Stimulated activated memory B cell treated with anti-CD40 and anti-IgM and Interleukin-4, amounts not matched to agents 10 μg/mL and 1 μg/mL and 100 μg/mL, for 72 hours (primary cell): ENCODE results near the gene HIPK1.

ENCODE experiments used
- ATAC-seq: fragments of 150-1000 bp; cut with Tn5 transposase; 2 replicates; pipeline ENCODE4 v1.10.0; 2021
- H3K27ac Mint-ChIP-seq: one replicate; pipeline ENCODE4 v1.8.0; 2022; ENCODE audit warnings: mild to moderate bottlenecking, mixed read lengths
- H3K27me3 Mint-ChIP-seq: one replicate; pipeline ENCODE4 v1.8.0; 2022; ENCODE audit warnings: mixed read lengths
- H3K36me3 Mint-ChIP-seq: one replicate; pipeline ENCODE4 v1.8.0; 2022; ENCODE audit warnings: mixed read lengths
- H3K4me1 Mint-ChIP-seq: one replicate; pipeline ENCODE4 v1.8.0; 2022; ENCODE audit warnings: mixed read lengths
- H3K4me3 Mint-ChIP-seq: one replicate; pipeline ENCODE4 v1.8.0; 2022; ENCODE audit warnings: mild to moderate bottlenecking, moderate library complexity, mixed read lengths
- H3K9me3 Mint-ChIP-seq: one replicate; pipeline ENCODE4 v1.8.0; 2022; ENCODE audit warnings: mixed read lengths

Gene HIPK1

DNA sequence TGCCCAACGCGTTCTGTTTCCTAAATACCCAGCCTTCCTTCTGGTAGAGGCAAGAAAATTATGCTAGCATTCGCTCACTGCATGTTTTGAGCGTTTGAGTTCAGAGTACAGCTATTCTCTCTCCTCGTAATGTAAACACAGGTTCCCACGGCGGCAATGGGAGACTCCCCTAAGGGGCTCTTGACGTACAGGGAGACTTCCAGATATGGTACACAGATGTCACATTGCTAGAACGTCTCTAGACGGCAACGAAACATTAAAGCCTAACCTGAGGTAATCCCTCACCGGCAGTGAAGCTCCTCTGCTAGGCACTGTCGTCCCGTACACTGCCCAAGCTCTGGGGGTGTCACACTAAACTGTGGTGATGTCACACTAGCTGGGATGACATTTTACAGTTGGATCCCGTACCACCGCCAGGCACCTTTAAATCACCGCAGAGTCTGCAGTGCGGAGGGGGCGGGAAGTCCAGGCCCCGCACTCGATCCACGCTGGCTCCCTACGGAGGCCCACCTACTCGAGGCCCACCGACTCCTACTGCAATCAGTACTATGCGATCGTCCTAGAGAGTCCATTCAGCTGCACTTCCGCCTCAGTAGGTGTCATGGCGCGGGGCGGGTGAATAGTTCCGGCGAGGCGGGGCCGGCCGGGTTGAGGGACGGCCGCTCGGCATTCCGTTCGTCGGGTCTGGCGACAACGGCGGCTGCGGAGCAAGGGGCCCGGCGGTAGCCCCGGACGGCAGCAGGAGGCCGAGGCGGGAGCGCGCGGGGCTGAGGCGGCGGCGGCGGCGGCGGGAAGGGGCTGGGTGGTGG, at the start of gene HIPK1:
HIPK1 (plus strand) TSS at position 384 of the 809 bp plus-strand sequence.
- ATAC-seq, result peak; percentile 91
- peak within 1 kb of the TSS; percentile 94 for H3K27ac Mint-ChIP-seq
- peak within 1 kb of the TSS; percentile 96 for H3K4me3 Mint-ChIP-seq
- H3K36me3 Mint-ChIP-seq, result peaks cover 11% of the 10 kb centered on the region
- H3K9me3 Mint-ChIP-seq, result no peaks in the 10 kb centered on the region
- peaks cover 53% of the 10 kb centered on the region for H3K4me1 Mint-ChIP-seq
- no peaks in the 10 kb centered on the region for H3K27me3 Mint-ChIP-seq

DNA sequence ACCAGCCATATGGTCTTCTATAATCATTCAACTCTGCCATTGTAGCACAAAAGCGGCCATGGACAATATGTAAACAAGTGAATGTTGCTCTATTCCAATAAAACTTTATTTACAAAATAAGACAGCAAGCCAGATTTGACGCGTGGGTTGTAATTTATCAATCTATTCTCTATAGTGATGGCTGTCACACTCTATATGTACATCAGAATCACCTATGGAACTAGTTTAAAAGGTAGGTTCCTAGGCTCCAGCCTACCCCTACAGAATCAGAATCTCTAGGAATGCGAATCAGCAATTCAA, 49.4 kb upstream of the HIPK1 start:
- Mint-ChIP-seq H3K27ac (no peak overlapping the region), H3K9me3 (no peaks in the 10 kb centered on the region), H3K36me3 (no peaks in the 10 kb centered on the region), H3K4me3 (no peak overlapping the region), H3K27me3 (no peaks in the 10 kb centered on the region), H3K4me1 (peaks cover 3% of the 10 kb centered on the region)
- no peak for ATAC-seq

DNA sequence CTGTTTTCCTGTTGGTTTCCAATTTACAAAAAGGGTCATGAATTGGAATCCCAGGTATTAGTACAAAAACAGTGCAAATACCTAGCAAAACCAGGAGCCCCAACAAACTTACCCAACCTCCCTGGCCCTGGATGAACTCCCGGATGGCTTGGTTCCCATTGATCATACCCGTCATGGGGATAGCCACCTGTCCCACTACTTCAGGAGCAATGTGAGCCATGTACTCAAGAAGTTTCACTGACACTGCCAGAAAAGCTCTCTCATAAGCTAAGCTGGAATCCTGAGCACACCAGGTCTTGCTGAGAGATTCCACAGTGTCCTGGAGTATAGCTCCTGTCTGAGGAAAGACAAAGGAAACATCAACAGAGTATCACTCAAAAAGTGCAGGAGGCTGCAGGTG, 47.5 kb upstream of the HIPK1 start:
- H3K27me3 Mint-ChIP-seq, result no peaks in the 10 kb centered on the region
- no peaks in the 10 kb centered on the region for H3K9me3 Mint-ChIP-seq
- H3K27ac Mint-ChIP-seq, result no peak overlapping the region
- H3K4me1 Mint-ChIP-seq, result no peaks in the 10 kb centered on the region
- H3K36me3 Mint-ChIP-seq, result no peaks in the 10 kb centered on the region
- ATAC-seq, result no peak
- no peak overlapping the region for H3K4me3 Mint-ChIP-seq

DNA sequence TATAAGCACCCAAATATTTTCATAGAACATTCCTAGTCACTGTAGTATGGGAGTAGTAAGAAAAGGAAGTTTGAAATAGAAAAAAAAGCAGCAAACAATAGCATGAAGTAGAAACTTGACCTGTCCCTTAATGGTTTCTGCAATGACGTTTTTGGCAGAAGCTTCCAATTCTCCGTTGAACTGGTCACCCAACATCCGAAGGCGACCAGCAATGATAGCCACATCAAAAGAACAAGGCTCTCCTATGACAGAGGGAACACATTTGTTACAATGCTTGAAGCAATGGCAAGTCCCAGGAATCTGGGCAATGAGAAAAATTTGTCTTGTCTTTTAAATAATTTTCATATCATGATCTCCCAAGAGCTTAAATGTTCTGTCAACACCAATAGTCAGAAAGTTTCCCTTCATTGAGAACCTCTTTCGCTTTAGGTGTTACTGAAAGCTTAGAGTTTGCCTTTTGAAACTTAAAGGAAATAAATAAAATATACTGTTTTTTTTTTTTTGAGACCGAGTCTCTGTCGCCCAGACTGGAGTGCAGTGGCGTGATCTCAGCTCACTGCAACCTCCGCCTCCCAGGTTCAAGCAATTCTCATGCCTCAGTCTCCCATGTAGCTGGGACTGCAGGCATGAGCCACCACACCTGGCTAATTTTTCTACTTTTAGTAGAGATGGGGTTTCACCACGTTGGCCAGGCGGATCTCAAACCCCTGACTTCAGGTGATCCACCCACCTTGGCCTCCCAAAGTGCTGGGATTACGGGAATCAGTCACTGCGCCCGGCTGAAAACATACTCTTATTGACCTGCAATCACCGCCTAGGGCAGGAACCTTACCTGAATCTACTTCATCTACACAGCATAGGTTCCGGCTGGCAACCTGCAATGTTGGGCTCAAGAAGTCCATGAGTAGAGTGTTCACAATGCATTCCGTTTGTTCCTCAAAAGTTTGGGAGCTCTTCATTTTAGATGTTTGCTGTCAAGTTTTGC, 42.4 kb upstream of the HIPK1 start:
- no peaks in the 10 kb centered on the region for H3K27me3 Mint-ChIP-seq
- H3K9me3 Mint-ChIP-seq, result no peaks in the 10 kb centered on the region
- H3K36me3 Mint-ChIP-seq, result peaks cover 11% of the 10 kb centered on the region
- no peak overlapping the region for H3K4me3 Mint-ChIP-seq
- no peaks in the 10 kb centered on the region for H3K4me1 Mint-ChIP-seq
- H3K27ac Mint-ChIP-seq, result no peak overlapping the region
- ATAC-seq, result no peak

DNA sequence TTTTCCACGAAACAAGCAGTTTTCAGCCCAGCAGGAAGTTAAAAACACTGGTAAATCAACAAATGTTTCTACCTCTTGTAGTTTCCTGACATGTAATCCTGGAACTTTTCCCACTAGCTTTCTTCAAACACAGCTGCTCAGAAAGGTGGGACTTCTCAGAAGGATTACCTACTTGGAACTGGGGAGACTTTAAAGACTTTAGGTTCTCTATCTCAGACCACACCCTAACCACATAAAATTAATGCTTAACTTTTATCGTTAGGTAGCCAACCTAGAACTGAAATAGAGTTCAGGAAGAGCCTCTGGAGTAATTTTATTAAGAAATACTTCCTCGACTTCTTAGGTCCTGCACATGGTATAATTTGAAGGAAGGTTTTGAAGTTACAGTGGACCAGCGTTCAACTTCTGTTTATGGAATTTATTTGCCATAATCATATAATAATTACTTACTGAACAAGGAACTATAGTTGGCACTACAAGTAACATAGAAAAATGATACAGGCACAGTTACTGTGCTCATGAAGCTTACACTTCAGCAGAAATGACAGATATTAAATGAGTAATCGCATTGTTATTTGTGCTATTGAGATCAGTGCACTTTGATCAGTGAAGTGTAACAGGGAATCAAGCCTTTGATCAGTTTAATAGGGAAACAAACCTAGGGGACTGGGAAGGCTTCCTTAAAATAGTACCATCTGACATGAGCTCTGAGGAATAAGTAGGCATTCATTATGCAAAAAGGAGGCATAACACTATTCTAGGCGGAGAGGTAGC, 41.5 kb upstream of the HIPK1 start, which contains the start of gene BCL2L15:
BCL2L15 (minus strand) TSS at position 180 of the 774 bp plus-strand sequence. CDS start 206 bp downstream, outside the sequence.
- peaks cover 11% of the 10 kb centered on the region for H3K36me3 Mint-ChIP-seq
- H3K27ac Mint-ChIP-seq, result no peak within 1 kb of the TSS
- no peaks in the 10 kb centered on the region for H3K27me3 Mint-ChIP-seq
- no peak within 1 kb of the TSS for H3K4me3 Mint-ChIP-seq
- no peak for ATAC-seq
- no peaks in the 10 kb centered on the region for H3K4me1 Mint-ChIP-seq
- no peaks in the 10 kb centered on the region for H3K9me3 Mint-ChIP-seq

DNA sequence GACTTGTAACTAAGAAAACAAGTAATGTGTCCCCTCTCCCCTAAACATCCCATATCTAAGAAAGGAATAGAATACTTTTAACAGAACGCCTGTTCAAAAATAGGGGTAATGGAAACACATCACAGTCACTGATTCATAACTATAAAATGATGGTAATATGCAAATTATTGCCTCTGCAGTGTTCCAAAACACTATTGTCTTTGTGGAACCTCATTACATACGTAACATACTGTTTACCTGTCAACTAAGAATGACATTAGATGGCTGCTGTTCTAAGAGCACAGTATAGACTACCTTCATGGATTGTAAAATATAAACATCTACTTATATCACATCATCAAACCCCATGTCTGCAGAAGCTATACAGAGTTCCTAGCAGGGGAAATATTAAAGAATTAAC, 38.3 kb upstream of the HIPK1 start:
- Mint-ChIP-seq H3K9me3 (no peaks in the 10 kb centered on the region), H3K36me3 (peaks cover 29% of the 10 kb centered on the region)

DNA sequence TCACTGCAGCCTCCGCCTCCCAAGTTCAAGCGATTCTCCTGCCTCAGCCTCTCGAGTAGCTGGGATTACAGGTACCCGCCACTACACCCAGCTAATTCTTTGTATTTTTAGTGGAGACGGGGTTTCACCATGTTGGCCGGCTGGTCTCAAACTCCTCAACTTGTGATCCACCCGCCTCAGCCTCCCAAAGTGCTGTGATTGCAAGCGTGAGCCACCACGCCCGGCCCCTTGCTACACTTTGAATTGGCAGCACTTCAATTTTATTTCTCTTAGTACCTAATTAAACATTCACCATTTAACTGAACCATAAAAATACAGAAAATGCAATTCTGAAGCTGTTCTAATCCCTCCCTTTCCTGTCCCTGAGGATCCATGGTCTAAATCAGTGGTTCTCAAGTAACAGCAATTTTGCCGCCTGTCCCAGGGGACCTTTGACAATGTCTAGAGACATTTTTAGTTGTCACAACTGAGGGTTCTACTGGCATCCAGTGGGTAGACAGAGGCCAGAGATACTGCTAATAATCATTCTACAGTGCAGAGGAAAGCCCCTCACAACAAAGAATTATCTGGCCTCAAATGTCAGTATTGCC, 37.4 kb upstream of the HIPK1 start:
- Mint-ChIP-seq H3K27me3 (no peaks in the 10 kb centered on the region), H3K27ac (no peak overlapping the region), H3K4me3 (no peak overlapping the region), H3K4me1 (no peaks in the 10 kb centered on the region), H3K9me3 (no peaks in the 10 kb centered on the region), H3K36me3 (peaks cover 32% of the 10 kb centered on the region)
- no peak for ATAC-seq

More for the DNA sequence above, 38.3 kb upstream of the HIPK1 start:
- Mint-ChIP-seq H3K4me1 (no peaks in the 10 kb centered on the region), H3K27me3 (no peaks in the 10 kb centered on the region), H3K4me3 (no peak overlapping the region), H3K27ac (no peak overlapping the region)
- no peak for ATAC-seq

DNA sequence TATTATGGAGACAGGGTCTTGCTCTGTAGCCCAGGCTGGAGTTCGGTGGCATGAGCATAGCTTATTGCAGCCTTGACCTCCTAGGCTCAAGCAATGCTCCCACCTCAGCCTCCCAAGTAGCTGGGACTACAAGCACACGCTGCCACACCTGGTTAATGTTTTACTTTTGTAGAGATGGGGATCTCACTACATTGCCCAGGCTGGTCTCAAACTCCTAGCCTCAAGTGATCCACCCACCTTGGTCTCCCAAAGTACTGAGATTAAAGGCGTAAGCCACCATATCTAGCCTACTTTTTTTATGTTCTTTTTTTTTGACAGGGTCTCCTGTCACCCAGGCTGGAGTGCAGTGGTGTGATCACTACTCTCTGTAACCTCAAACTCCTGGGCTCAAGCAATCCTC, 35.9 kb upstream of the HIPK1 start:
- Mint-ChIP-seq H3K36me3 (peaks cover 44% of the 10 kb centered on the region), H3K9me3 (no peaks in the 10 kb centered on the region), H3K27me3 (no peaks in the 10 kb centered on the region)

DNA sequence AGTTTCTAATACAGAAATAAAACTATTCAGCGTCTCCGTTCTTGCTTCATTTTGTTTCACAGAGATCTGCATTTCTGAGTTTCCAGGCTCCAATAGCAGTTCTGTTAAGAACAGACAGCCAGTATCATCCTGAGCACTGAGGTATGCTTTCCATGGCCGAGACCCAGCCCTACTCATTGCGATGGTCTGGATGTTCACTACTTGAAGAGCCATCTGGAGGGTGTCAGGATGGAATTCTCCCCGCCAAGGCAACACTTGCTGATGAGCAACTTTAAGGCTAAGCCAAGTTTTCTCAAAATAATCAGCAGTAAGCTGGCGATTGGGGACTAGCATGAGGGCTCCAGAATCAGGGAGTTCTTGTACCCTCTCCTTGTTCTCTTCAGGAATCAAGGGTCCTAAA, 34.0 kb upstream of the HIPK1 start:
- H3K27me3 Mint-ChIP-seq, result no peaks in the 10 kb centered on the region
- H3K36me3 Mint-ChIP-seq, result peaks cover 57% of the 10 kb centered on the region
- ATAC-seq, result no peak
- H3K27ac Mint-ChIP-seq, result peak overlapping the region; percentile 5
- H3K9me3 Mint-ChIP-seq, result no peaks in the 10 kb centered on the region
- H3K4me1 Mint-ChIP-seq, result peaks cover 5% of the 10 kb centered on the region
- H3K4me3 Mint-ChIP-seq, result no peak overlapping the region

More for the DNA sequence above, 35.9 kb upstream of the HIPK1 start:
- Mint-ChIP-seq H3K4me1 (no peaks in the 10 kb centered on the region), H3K27ac (peak overlapping the region; percentile 5), H3K4me3 (no peak overlapping the region)
- no peak for ATAC-seq

DNA sequence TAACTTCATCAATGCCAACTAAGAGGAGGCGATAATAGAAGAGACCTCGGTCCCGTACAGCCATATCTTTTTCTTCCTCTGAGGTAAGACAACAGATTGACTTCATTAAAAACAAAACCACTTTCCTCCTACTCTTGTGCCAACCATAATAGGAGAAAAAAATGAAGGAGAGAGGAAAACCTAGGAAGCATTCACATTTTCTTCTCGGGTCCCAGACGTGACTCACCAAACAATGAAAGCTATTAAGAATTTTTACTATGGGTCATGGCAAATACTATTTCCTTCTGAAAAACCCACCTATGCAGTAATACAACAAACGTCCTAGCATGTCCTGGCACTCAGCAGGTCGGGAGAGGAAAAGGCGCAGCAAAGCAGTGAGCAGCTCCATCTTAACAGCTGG, 33.2 kb upstream of the HIPK1 start:
- H3K27ac Mint-ChIP-seq, result no peak overlapping the region
- H3K4me1 Mint-ChIP-seq, result peaks cover 5% of the 10 kb centered on the region
- peaks cover 54% of the 10 kb centered on the region for H3K36me3 Mint-ChIP-seq
- H3K9me3 Mint-ChIP-seq, result no peaks in the 10 kb centered on the region
- H3K4me3 Mint-ChIP-seq, result no peak overlapping the region
- ATAC-seq, result no peak
- H3K27me3 Mint-ChIP-seq, result no peaks in the 10 kb centered on the region

DNA sequence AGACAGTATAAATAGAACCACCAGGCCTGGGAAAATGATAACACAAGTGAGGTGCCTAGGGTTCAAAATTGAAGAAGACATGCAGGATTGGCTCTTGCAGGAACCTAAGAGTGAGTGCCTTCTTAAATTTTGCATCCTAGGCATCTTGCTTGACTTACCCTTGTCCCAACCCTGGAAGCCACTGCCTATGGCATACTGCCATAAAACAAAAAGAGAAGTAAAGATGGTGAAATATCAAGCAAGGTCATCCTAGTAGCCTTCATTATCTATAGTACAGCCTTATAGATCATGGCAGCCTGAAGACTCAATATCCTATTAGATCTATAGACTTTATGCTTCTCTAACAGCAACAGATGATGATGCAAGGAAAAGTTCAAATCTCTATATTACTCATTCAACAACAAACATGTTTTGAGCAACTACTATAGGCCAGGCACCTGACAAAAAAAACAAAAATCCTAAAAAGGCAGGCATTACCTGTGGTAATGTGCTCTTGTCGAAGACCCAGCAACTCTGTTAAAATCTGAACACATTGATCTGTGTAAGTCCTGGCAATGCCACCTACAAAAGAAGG, 30.8 kb upstream of the HIPK1 start:
- ATAC-seq, result no peak
- Mint-ChIP-seq H3K27me3 (no peaks in the 10 kb centered on the region), H3K4me3 (no peak overlapping the region), H3K4me1 (peaks cover 22% of the 10 kb centered on the region), H3K27ac (no peak overlapping the region), H3K9me3 (no peaks in the 10 kb centered on the region), H3K36me3 (peaks cover 73% of the 10 kb centered on the region)

DNA sequence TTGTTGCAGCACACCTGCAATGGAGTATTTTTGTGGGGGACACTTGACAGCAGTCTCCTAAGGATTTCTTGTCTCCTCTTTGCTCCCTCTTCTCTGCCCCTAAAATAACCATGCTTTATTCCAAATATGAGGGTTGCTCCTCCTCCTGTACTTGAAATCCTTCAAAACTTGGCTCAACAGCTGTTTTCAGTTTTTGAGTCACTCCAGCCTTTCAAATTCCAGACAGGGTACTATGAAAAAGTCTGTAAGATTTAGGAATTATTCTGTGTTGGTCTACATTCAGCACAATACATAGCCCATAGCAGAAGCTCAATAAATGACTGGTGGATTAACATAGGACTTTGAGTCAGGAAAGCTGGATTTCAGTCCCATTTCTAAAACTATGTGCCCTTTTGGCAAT, 30.0 kb upstream of the HIPK1 start:
- H3K27me3 Mint-ChIP-seq, result no peaks in the 10 kb centered on the region
- H3K4me1 Mint-ChIP-seq, result peaks cover 30% of the 10 kb centered on the region
- H3K36me3 Mint-ChIP-seq, result peaks cover 68% of the 10 kb centered on the region
- no peak for ATAC-seq
- H3K27ac Mint-ChIP-seq, result no peak overlapping the region
- H3K9me3 Mint-ChIP-seq, result no peaks in the 10 kb centered on the region
- no peak overlapping the region for H3K4me3 Mint-ChIP-seq

DNA sequence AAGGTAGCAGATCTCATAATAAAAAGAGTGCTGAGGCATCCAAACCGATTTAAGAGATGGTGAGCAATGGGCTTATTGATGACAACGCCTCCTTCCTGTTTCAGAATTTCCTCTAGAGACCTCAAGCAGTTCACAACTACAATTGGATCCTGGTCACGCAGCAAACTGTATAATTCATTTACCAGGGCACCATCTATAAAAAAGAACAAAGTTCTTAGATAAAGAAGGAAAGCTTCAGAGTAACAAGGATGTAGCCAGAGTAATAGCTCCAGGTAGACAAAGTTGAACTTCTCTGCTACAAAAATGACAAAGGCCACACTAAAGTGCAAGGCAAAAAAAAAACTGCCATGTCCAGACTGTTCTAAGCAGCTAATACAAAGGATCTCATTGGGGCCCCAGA, 27.9 kb upstream of the HIPK1 start:
- H3K27ac Mint-ChIP-seq, result no peak overlapping the region
- no peaks in the 10 kb centered on the region for H3K27me3 Mint-ChIP-seq
- peaks cover 37% of the 10 kb centered on the region for H3K4me1 Mint-ChIP-seq
- no peaks in the 10 kb centered on the region for H3K9me3 Mint-ChIP-seq
- ATAC-seq, result no peak
- no peak overlapping the region for H3K4me3 Mint-ChIP-seq
- H3K36me3 Mint-ChIP-seq, result peaks cover 53% of the 10 kb centered on the region

DNA sequence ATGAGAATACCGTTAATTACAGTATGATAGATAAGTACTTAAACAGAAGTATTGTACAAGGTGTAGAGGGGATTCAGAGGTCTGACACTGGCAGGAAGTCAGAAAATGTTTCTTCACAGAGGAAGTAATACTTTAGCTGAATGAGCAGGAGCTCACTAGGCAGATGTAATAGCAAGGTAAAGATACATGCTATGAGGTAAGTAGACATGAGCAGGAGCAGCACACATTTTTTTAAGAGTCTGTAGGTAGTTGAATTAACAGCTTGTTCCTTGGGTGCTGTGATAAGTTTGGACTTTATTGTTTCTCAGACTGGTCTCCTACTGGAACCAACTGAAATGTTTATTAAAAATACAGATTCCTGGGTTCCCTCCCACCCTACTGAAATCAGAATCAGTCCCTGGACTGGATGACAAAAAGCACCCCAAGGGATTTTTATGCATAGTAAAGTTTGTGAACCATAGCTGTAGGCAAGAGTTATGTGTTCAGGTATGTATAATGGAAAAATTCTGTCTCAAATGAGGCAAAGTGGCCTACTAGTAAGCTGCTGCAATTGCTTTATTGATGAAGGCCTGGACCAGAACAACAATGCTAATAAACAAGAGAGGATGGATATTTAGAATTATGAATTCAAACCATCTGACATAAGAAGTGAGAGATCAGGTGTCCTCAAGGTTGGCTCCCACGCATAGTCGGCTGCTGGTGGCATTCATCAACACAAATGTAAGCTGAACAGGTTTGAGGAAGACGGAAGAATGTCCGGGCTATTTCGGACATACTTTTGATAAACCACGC, 25.4 kb upstream of the HIPK1 start:
- peaks cover 46% of the 10 kb centered on the region for H3K36me3 Mint-ChIP-seq
- H3K4me3 Mint-ChIP-seq, result peak overlapping the region; percentile 80
- peaks cover 41% of the 10 kb centered on the region for H3K4me1 Mint-ChIP-seq
- no peak for ATAC-seq
- H3K9me3 Mint-ChIP-seq, result no peaks in the 10 kb centered on the region
- H3K27ac Mint-ChIP-seq, result peak overlapping the region; percentile 82
- no peaks in the 10 kb centered on the region for H3K27me3 Mint-ChIP-seq
